Esophagus muscularis mucosa (tissue), 4 donors: ENCODE results near the gene SGF29. TPM values are rescaled to one million over a fixed set of nuclear protein-coding genes. Genes with fewer than 3 reads are reported as not detected.

Experiments used
- DNase-seq: peaks from one replicate; pipeline ENCODE4 v3.0.0-alpha.2; 2017; ENCODE audit errors: extremely low spot score
- H3K27ac ChIP-seq, 4 donors: fragments of 200-600 bp; sonication (generic); replicated peaks in 1 of 4; 1 replicate in 3 of 4; 2 replicates in 1 of 4; pipeline ENCODE4 v1.5.1; 2016 to 2019; ENCODE audit warnings: mild to moderate bottlenecking in 1 of 4
- H3K27me3 ChIP-seq, 4 donors: fragments of 200-600 bp; sonication (generic); one replicate each; pipeline versions ENCODE4 v1.5.1 to v1.6.0; 2016 to 2019
- H3K36me3 ChIP-seq, 4 donors: fragments of 200-600 bp; sonication (generic); one replicate each; pipeline ENCODE4 v1.5.1; 2016 to 2019
- H3K4me1 ChIP-seq, 4 donors: fragments of 200-600 bp; sonication (generic); one replicate each; pipeline ENCODE4 v1.5.1; 2016 to 2019
- H3K4me3 ChIP-seq, 4 donors: fragments of 200-600 bp; sonication (generic); 1 replicate in 2 of 4; 2 replicates in 2 of 4; pipeline ENCODE4 v1.5.1; 2016 to 2019; ENCODE audit warnings: mild to moderate bottlenecking in 4 of 4, moderate library complexity in 1 of 4
- H3K9me3 ChIP-seq, 4 donors: fragments of 200-600 bp; sonication (generic); 1 replicate in 3 of 4; 2 replicates in 1 of 4; pipeline ENCODE4 v1.5.1; 2016 to 2019
- CTCF ChIP-seq, 3 experiments: fragments of 200-600 bp in 2 of 3; fragments of 450-650 bp in 1 of 3; sonication (generic) in 2 of 3; IDR thresholded peaks; one replicate each; pipeline ENCODE4 v1.5.1; 2017 to 2019; ENCODE audit warnings: antibody characterized with exemption in 3 of 3, mild to moderate bottlenecking in 2 of 3, moderate library complexity in 1 of 3
- EP300 ChIP-seq: sonication (generic); formaldehyde crosslinking; IDR thresholded peaks from one replicate; pipeline ENCODE4 v1.6.1; 2017; ENCODE audit warnings: antibody characterized with exemption
- POLR2A ChIP-seq: fragments of 450-650 bp; IDR thresholded peaks from one replicate; pipeline ENCODE4 v1.6.1; 2017; ENCODE audit warnings: antibody characterized with exemption, moderate library complexity, mild to moderate bottlenecking, low read depth
- POLR2AphosphoS5 ChIP-seq, 2 donors: sonication (generic); formaldehyde crosslinking; IDR thresholded peaks; one replicate each; pipeline ENCODE4 v1.6.1; 2017; ENCODE audit warnings: antibody characterized with exemption in 2 of 2
- WGBS: methylation state at CpG from one replicate; pipeline ENCODE4 v1.1.5; 2018; 5-methylcytosine and 5-hydroxymethylcytosine counted together
- intact Hi-C: fragments of 100-400 bp; cut with DNase I; formaldehyde crosslinking; loops from one replicate; pipeline ENCODE4 v1.15.1; 2023
- total RNA-seq, 4 donors: library from RNA; depleted of rRNA; stranded (reverse); fragments of >200 nt; gene quantifications; one replicate each; pipeline versions ENCODE4 v1.1.0 to v1.2.1, GENCODE V29; 2016

Gene SGF29
- total RNA-seq, 4 donors from 2014 or later: 33.2 to 43.4 (median 39.9) TPM

GRCh38 chr16:28602529-28602928 lies 48.8 kb downstream of the SGF29 start:
- H3K9me3 ChIP-seq: no peaks in the 10 kb centered on the region
- H3K4me1 ChIP-seq: peaks cover 0 to 6% (median under 1%) of the 10 kb centered on the region in 4 donors
- no peak for DNase-seq
- no peak overlapping the region for H3K4me3 ChIP-seq
- H3K27ac ChIP-seq: no peak overlapping the region
- peaks cover 0 to 15% (median 2%) of the 10 kb centered on the region in 4 donors for H3K27me3 ChIP-seq
- peaks cover 0 to 23% (median 8%) of the 10 kb centered on the region in 4 donors for H3K36me3 ChIP-seq
- no peak for TF ChIP-seq POLR2AphosphoS5 (IDR thresholded peaks at IDR 0.05)
- TF ChIP-seq CTCF (IDR thresholded peaks at IDR 0.05): no peak
- TF ChIP-seq POLR2A: no peak
- TF ChIP-seq EP300: no peak
- 64% methylated on average over 5 of the region's 6 CpGs for WGBS
- intact Hi-C loops: no loop called here

- TF ChIP-seq EP300 (no peak), POLR2AphosphoS5 (IDR thresholded peaks at IDR 0.05) (no peak), POLR2A (no peak), CTCF (IDR thresholded peaks at IDR 0.05) (no peak)
- Histone ChIP-seq H3K36me3 (peaks cover 0 to 23% (median 8%) of the 10 kb centered on the region in 4 donors), H3K4me3 (no peak overlapping the region), H3K27me3 (peaks cover 0 to 8% (median 0%) of the 10 kb centered on the region in 4 donors), H3K27ac (no peak overlapping the region), H3K4me1 (peaks cover 0 to 3% (median 0%) of the 10 kb centered on the region in 4 donors), H3K9me3 (no peaks in the 10 kb centered on the region)
- WGBS: 80% methylated on average over 11 of the region's 11 CpGs
- intact Hi-C loops: no loop called here
- no peak for DNase-seq
Measured at GRCh38 chr16:28603381-28604185, 49.9 kb downstream of the SGF29 start.

- intact Hi-C loops: no loop called here
- Histone ChIP-seq H3K4me1 (peaks cover 2 to 6% (median 3%) of the 10 kb centered on the region in 4 donors), H3K9me3 (no peaks in the 10 kb centered on the region), H3K27ac (no peak overlapping the region), H3K27me3 (peaks cover 0 to 8% (median 0%) of the 10 kb centered on the region in 4 donors), H3K4me3 (no peak overlapping the region), H3K36me3 (peaks cover 0 to 23% (median 8%) of the 10 kb centered on the region in 4 donors)
- 76% methylated on average over 7 of the region's 8 CpGs for WGBS
- TF ChIP-seq POLR2AphosphoS5 (IDR thresholded peaks at IDR 0.05) (no peak), CTCF (IDR thresholded peaks at IDR 0.05) (no peak), POLR2A (no peak), EP300 (no peak)
- no peak for DNase-seq
Measured at GRCh38 chr16:28604186-28604565, 50.5 kb downstream of the SGF29 start.

- H3K27ac ChIP-seq: no peak overlapping the region
- H3K36me3 ChIP-seq: peaks cover 0 to 23% (median 8%) of the 10 kb centered on the region in 4 donors
- TF ChIP-seq POLR2AphosphoS5 (IDR thresholded peaks at IDR 0.05) (no peak), CTCF (IDR thresholded peaks at IDR 0.05) (no peak), EP300 (no peak), POLR2A (no peak)
- peaks cover 0 to 5% (median 0%) of the 10 kb centered on the region in 4 donors for H3K27me3 ChIP-seq
- no peak overlapping the region for H3K4me3 ChIP-seq
- WGBS: 79% methylated on average over 15 of the region's 16 CpGs
- H3K4me1 ChIP-seq: peaks cover 18 to 23% (median 19%) of the 10 kb centered on the region in 4 donors
- DNase-seq: no peak
- intact Hi-C loops: no loop called here
- H3K9me3 ChIP-seq: no peaks in the 10 kb centered on the region
Measured at GRCh38 chr16:28606291-28607115, 52.8 kb downstream of the SGF29 start.
